NOMO-1 (cell line): ENCODE measurements around the gene PPP1R13B.
"Not testable (repeated sequence)": the region's sequence is repeated elsewhere in the genome, so short reads cannot be mapped to it uniquely, and the experiment has no call there.

Experiments used
- DNase-seq, 2 experiments: peaks; one replicate each; lab custom pipeline; 2025; ENCODE audit not compliant: unreplicated experiment in 2 of 2; lab: John Stamatoyannopoulos, UW

PPP1R13B gene

DNA sequence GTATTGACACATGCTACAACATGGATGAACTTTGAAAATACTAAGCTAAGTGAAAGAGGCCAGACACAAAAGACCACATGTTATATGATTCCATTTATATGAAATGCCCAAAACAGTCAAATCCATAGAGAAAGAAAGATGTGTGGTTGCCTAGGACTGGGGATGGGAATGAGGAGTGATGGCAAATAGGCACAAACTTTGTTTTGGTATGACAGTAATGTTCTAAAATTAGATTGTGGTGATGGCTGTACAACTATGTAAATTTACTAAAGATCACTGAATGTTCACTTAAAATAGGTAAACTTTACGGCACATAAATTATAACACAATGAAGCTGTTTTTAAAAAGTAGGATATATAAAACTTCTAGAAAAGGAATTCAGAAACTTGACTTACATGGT, 41.7 kb downstream of the PPP1R13B start:
- DNase-seq: no peak

DNA sequence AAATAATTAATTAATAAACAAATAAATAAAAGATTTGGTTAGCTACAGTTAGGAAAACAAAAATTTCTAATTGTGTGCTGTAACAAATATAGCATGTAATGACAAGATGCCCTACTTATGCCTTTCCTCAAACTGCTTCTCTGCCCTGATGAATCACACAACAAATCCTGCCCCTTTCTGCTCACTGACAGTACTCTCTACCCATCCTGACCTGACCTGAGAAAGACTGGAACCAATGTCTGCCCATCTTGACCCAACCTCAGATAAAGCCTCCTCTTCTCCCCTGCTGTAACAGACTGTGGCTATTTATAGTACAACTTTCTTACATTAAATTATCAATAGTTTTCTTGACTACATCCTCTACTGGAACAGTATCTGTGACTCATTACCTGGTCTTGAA, 43.7 kb downstream of the PPP1R13B start:
- no peak for DNase-seq

DNA sequence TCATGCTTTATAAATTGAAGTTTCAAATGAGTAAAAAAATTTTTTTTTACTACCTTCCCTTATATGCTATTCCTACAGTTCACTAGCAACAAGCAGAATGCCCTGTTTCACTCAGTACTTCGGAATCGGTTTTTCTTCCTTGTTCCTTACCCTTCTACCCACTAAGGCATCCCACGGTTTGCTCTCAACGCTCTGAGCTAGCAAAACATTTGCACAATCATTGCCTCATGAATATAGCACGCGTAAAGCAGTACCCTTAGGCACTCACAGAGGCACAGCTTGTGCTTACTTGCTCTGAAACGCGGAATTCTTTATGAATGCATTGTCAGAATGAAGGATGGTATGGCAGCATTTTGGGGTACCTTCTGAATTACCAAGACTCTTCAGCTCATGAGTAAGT, 45.0 kb downstream of the PPP1R13B start:
- DNase-seq: peak in 1 of 2 experiments; percentile 9

DNA sequence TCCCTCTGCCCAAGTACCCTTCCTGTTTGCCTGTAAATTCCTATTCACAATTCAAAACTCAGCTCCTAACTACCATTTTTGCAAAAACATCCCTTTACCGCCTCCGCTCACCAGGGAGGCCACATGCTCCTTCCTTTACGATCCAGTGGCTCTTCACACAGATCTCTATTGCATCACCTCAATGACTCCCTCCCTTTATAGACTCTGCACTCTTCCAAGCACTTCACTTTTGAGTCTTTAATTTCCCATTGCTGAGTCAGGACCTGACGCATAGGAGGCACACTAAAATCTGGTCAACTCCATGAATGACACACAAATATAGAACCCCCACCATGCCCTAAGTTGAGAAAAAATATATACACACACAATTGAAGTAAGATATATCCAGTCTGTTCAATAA, 45.9 kb downstream of the PPP1R13B start:
- DNase-seq: peak; percentile 33 to 71

DNA sequence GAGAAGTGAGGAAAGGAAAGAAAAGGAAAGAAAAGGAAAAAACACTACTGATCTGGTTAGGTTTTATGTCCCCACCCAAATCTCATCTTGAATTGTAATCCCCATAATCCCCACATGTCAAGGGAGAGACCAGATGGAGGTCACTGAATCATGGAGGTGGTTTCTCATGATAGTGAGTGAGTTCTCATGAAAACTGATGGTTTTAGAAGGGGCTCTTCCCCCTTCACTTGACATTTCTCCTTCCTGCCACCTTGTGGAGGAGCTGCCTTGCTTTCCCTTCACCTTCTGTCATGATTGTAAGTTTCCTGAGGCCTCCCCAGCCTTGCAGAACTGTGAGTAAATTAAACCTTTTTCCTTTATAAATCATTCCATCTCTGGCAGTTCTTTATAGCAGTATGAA, 54.2 kb downstream of the PPP1R13B start:
- DNase-seq: not testable (repeated sequence)

DNA sequence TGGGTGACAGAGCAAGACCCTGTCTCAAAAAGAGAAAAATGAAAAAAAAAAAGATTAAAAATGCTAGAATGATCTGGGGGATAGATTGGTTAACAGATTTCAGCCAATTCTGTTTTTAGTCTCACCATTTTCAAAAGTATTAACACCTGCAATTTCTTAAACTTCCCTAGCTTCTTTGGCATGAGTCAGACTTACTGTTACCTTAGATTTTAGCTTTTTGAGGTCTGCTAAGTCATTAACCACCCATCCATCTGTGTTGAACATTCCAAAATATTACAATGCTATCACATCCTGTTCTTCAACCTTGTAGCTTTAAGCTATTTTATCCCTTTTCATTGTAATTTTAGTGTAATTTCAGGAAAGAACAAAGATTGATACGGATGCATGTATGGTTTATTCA, 59.3 kb downstream of the PPP1R13B start:
- DNase-seq: no peak

DNA sequence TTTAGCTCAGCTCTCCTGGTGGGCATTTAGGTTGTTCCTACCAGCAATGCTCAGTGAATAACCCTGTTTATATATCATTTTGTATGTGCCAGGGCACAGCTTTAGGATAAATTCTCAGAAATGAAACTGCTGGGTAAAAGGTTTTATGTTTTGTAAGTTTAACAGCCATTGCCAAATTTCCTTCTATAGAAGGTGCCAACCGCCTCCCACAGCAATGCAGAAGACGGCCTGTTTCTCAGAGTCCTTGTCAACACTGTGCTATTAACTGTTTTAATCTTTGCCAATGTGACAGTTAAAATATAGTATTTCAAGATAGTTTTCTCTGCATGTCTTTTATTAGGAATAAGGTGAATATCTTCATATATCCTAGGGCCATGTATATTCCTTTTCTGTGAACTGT, 65.0 kb downstream of the PPP1R13B start:
- no peak for DNase-seq

DNA sequence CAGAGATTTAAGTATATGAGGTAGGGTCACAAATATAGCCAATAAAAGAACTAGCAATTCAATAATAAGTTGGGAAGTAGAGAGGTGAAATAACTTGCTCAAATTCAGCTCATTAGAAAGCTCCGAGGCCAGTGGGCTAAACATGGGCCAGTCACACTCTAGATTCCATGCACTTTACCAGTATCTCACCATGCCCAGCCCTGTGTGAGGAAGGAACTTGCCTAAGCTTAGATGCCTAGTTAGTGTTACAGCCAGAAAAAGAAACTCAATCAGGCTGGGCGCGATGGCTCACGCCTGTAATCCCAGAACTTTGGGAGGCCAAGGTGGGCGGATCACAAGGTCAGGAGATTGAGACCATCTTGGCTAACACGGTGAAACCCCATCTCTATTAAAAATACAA, 71.1 kb downstream of the PPP1R13B start:
- DNase-seq: not testable (repeated sequence)

DNA sequence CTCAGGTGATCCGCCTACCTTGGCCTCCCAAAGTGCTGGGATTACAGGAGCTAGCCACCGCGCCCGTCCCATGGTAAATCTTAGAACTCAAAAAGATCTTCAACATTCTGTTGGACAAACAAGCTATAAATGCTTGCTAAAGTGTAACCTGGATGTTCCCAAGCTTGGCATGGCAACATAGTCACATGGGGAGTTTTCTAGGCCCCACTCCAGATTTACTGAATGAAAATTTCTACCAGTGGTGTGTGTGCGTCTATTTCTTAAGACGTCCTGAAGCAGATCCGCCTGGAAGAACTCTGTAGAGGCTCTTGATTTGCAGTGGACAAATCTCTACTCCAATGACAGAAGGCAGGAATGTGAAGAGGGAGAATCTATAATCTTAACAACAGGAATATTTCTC, 71.9 kb downstream of the PPP1R13B start:
- no peak for DNase-seq

DNA sequence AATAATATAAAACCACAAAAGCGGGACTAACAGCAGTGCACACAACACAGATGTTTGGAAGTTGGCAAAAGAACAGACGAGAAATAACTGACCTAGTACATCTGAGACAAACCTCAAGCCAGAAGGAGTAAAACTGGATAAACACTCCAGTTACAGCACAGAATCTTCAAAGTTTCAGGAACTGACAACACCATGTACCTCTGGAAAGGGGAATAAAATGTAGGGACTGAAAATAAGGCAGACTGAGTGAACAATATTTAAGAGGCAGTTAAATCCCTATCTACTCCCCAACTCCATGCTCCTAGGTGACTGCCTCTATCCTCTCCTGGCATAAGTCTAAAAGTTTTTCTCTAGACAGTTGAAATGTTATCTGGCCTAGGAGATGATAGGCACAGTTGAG, 73.9 kb downstream of the PPP1R13B start:
- no peak for DNase-seq

DNA sequence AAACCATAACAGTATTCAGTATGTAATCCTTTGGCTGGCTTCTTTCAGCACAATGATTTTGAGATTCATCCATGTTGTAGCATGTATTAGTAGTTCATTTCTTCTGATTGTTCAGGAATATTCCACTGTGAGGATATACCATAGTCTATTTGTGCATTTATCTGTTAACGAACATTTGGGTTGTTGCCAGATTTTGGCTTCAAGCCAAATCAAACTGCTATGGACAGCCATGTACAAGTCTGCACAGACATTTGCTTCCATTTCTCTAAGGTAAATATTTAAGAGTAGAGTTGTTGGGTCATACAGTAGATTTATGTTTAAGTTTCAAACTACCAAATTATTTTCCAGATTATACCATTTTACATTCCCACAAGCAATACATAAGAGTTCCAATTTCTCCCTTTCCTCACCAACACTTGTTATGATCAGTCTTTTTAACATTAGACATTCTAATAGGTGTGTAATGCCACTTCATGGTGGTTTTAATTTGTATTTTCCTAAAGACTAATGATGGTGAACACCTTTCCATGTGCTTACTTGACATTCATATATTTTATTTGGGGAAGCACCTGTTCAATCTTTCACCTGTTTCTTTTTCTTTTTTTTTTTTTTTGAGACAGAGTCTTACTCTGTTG, 75.2 kb downstream of the PPP1R13B start:
- DNase-seq: no peak

DNA sequence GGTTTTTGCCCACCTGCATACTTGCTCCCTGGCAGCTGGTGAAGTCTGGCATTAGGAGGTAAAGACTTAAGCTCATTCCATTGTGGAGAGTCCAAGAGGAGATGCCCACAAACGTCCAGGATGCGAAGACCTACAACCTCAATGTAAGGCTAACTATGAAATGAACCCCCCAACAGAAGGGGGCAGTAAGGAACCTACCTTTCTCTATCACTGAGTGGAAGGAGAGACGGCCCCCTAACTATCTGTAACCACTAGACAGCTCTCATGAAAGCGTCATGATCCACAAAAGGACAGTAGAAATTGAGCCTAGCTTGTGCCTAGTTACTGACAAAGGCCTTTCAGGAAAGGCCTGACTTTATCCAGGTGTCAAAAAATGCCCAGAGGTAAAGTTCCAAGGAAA, 76.5 kb downstream of the PPP1R13B start:
- no peak for DNase-seq

DNA sequence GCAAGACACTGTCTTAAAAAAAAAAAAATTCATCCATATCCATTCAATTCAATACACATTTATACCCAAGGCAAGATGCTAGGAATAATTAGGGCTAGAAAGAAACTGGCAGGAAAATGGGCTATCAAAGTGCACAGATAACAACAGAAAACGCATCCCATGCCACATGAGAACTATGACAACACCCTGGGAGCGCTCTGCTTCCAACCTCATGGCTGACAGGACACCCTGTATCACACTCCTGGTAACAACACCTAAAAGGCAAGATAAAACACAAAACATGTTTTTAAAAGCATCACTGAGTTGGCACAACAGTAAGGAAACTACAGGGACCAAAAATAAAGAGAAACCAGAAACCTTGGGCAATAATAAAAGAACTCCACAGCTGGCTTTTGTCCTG, 76.9 kb downstream of the PPP1R13B start:
- DNase-seq: no peak

DNA sequence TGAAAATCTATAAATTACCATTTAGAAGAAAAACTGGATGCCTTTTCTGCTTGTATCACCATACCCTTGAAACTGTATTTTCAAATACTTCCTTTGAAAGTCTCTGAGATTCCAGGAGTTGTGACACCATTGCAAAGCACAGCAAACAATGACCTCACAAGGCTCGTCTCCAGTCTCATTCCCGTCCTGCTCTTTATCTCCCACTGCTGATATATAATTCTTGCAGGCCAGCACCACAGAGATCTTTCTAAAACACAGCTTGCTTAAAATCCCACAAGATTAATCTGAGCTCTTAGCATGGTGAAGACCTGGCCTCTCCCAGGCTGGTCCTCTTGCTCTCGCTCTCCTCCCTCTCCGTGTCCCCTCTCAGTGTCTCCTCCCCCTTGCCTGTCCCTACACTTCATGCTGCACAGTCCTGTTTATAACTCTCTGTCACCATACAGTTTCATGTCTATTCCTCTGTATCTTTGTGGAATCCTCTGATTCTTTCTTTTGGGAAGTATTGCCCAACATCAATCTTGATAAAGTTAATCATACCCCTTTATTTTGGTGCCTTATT, 80.0 kb downstream of the PPP1R13B start:
- DNase-seq: no peak

DNA sequence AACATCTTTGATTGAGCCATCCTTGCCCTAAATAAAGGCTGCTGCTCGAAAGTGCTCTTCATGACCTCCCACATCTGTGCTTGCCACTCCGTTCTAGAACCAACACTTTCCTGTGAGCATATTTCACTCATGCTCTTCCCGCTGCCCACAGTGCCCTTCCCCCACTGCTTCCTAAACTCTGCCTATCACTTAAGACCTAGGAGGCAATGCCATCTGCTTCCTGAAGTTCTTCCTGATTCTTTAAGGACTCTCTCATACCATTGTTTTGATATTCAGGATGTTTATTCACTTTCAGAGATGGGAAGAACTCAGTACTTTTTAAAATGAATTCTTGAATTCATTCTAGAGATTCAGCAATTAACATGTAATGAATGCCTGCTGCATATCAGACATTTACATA, 81.8 kb downstream of the PPP1R13B start:
- DNase-seq: no peak

DNA sequence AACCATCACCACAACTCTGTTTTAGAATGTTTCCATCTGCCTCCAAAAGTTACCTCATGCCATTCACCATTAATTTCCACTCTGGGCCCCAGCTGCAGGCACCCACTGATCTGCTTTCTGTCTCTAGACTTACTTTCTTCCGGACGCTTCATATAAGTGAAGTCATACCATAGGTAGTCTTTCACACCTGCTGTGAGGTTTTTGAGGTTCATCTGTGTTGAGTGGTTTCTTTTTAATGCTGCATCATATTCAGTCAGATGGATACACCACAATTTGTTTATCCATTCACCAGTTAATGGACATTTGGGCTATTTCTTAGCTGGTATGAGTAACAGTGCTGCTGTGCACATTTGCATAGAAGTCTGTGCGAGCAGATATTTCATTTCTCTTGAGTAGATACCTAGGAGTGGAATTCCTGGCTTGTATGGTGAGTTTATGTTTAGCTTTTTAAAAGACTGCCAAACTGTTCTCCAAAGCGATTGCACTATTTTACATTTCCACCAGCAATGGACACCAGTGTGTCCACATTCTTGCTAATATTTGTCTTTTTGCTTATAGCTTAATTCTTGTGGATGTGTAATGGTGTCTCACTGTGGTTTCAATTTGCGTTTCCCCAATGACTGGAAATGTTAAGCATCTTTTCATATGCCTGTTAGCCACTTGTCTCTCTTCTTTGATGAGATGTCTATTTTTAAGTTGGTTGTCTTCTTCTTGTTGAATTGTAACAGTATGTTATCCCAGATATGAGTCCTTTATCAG, 83.5 kb downstream of the PPP1R13B start:
- DNase-seq: no peak

DNA sequence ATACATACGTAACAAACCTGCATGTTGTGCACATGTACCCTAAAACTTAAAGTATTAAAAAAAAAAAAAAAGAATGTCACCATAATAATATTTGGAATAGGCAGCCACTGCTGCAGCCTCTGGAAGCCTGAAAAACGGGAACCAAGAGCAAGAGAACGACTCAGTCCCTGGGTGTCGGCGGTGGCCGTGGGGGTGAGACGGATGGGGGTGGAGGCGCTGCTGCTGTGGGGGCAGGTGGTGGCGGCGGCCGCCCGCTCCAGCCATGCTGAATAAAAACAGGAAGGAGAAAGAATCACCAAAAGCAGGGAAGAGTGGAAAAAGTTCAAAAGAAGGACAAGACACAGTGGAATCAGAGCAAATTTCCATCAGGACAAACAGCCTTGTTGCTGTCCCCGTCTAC, 84.8 kb downstream of the PPP1R13B start:
- peak in 1 of 2 experiments; percentile 15 for DNase-seq

DNA sequence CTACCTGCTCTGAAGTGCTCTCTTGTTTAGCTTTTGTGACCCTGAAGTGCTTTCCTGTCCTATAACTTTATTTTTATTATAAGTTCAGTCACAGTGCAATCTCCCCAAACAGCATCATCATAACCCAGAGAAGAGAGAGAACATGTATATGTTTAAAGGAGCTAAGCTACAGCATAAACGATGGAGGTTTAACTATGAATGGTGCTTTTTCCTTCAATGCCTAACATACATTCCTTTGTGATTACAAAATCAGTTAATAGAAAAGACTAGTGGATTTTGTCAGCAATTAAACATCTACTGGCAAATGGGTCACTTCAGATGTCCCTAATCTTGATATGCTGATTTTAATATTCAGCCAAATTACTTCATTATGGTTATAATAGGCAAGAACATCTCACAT, 85.3 kb downstream of the PPP1R13B start:
- DNase-seq: no peak

DNA sequence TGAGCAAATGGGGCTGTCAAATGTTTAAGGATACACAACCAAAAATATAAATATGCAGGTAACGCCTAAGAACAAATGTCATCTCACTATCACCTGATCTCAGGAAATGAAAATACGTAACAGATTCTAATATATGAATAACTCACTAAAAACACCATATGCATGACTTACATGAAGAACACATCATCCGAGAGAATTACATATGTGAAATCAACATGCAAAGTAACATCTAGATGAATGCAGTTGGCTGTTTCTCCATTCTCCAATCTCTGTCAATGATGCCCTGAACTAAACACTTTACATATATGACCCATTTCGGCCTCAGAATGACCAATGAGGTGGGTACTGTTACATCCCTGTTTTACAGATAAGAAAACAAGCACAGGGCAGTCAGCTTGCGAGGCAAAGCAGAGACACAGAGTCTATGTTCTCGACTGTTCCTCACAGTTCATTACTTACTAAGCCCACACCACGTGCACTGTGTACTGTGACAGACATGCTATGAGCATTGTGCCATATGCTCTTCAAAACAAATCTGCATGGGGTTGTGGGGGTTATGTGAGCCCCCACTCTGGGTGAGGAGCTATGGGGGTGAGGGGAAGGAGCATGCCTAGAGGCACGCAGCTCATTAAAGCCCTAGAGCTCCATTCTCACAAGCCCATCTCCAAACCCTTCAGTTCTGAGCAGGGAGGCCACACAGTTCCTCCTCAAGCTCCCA, 89.2 kb downstream of the PPP1R13B start:
- no peak for DNase-seq

DNA sequence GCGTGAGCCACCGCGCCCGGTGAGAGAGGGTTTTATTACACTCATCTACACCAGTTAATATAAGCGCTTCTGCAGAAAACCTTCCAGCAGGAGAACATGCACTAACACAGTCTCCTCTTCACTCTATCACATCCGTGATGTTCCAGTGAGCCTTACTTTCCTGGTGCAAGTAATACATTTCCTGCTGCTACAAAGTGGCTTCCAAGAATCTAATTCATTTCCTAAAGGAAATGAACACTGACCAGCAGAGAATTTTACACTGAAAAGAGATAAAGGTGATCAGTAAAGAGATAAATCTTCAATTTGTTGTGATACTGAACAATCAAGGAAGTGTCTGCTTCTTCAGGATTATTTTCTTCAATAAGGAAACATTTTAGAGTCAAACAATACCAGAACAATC, 92.3 kb downstream of the PPP1R13B start:
- no peak for DNase-seq

DNA sequence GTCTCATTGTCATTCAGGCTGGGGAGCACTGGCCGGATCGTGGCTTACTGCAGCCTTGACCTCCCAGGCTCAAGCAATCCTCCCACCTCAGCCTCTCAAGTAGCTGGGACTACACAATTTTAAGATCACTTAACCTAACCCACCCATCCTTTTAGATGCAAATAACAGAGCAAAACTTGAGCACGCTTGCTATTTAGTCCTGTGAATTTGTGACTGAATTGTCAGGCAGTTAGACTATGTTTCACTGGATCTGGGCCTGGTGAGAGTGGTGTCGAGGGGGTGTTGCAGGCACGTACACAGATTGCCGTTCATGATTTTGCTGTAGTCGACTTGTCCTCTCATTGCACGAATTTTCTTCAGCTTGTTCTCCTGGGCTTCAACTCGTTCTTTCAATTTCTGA, 93.6 kb downstream of the PPP1R13B start:
- DNase-seq: no peak

DNA sequence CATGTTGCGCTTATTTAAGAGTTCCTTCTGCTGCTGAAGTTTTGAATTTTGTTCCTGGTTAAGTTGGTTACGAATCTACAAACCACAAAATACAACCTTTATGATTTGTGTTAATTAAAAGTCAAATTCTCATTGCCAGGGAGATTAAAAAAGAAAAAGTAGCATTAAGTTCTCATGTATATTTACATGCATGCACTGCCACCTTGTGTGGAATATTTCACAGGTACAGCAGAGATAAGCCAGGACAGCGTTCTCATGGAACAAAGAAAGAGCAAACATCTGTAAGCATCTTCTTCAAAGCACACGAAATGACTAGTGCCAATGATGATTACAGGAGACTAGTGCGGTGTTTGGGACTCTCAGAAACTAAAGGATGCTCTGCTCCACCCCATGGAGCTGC, 97.5 kb downstream of the PPP1R13B start:
- DNase-seq: no peak
